NCI-H2227 treated with DMSO at 0.1 percent for 48 hours (cell line): Measurements from ENCODE around the gene WWC2.

ENCODE experiments used
- DNase-seq: peaks from one replicate; lab custom pipeline; 2025; lab: John Stamatoyannopoulos, UW

The WWC2 gene

GRCh38 chr4:183329954-183330742 is 231.1 kb downstream of the WWC2 start:
- DNase-seq = no peak

GRCh38 chr4:183330841-183331240 is 231.8 kb downstream of the WWC2 start:
- no peak for DNase-seq

GRCh38 chr4:183332447-183332846 is 233.4 kb downstream of the WWC2 start:
- DNase-seq = no peak

- no peak for DNase-seq
Measured at GRCh38 chr4:183333202-183333601, 234.1 kb downstream of the WWC2 start.

- DNase-seq = no peak
Measured at GRCh38 chr4:183333983-183334382, 234.9 kb downstream of the WWC2 start.

- DNase-seq = no peak
Measured at GRCh38 chr4:183335369-183335940, 236.4 kb downstream of the WWC2 start.

GRCh38 chr4:183337349-183337748 is 238.3 kb downstream of the WWC2 start:
- no peak for DNase-seq

GRCh38 chr4:183337833-183338232 is 238.8 kb downstream of the WWC2 start:
- no peak for DNase-seq

- DNase-seq = no peak
Measured at GRCh38 chr4:183342541-183343533, 243.8 kb downstream of the WWC2 start.

- DNase-seq = no peak
Measured at GRCh38 chr4:183343730-183344129, 244.7 kb downstream of the WWC2 start.

- no peak for DNase-seq
Measured at GRCh38 chr4:183344523-183345255, 245.6 kb downstream of the WWC2 start.

GRCh38 chr4:183345261-183345660 is 246.2 kb downstream of the WWC2 start:
- DNase-seq = no peak

- no peak for DNase-seq
Measured at GRCh38 chr4:183347146-183347545, 248.1 kb downstream of the WWC2 start.

- no peak for DNase-seq
Measured at GRCh38 chr4:183347566-183347965, 248.5 kb downstream of the WWC2 start.

- DNase-seq = no peak
Measured at GRCh38 chr4:183348136-183348535, 249.1 kb downstream of the WWC2 start.

GRCh38 chr4:183348706-183349659 is 249.9 kb downstream of the WWC2 start:
- no peak for DNase-seq

GRCh38 chr4:183349673-183350072 is 250.6 kb downstream of the WWC2 start:
- no peak for DNase-seq

- DNase-seq = no peak
Measured at GRCh38 chr4:183350317-183351071, 251.4 kb downstream of the WWC2 start.

- no peak for DNase-seq
Measured at GRCh38 chr4:183352546-183352945, 253.5 kb downstream of the WWC2 start.

GRCh38 chr4:183353557-183353956 is 254.5 kb downstream of the WWC2 start:
- no peak for DNase-seq
